Measurements from ENCODE around the gene SCUBE2.

SCUBE2 gene

GRCh38 chr11:9089061-9089460 lies 2.3 kb downstream of the SCUBE2 start:
- POLR2A ChIA-PET: no interaction called here
- TF ChIP-seq ZNF24 (tag by site-specific recombination; IDR thresholded peaks at IDR 0.05) (no peak), ZNF184 (tag by site-specific recombination; IDR thresholded peaks at IDR 0.05) (no peak), ZNF670 (tag by site-specific recombination; IDR thresholded peaks at IDR 0.05; ENCODE audit: low read depth) (no peak), ZNF341 (tag by site-specific recombination; IDR thresholded peaks at IDR 0.05; ENCODE audit: low read depth) (no peak), ZNF155 (tag by site-specific recombination; IDR thresholded peaks at IDR 0.05) (no peak), TSHZ1 (tag by site-specific recombination; IDR thresholded peaks at IDR 0.05; ENCODE audit: borderline replicate concordance) (no peak), GLIS1 (tag by site-specific recombination; IDR thresholded peaks at IDR 0.05) (no peak), GLI2 (tag by site-specific recombination; IDR thresholded peaks at IDR 0.05; ENCODE audit: borderline replicate concordance, low read depth) (no peak), ZNF600 (tag by site-specific recombination; IDR thresholded peaks at IDR 0.05) (no peak), ZNF16 (tag by site-specific recombination; IDR thresholded peaks at IDR 0.05; ENCODE audit: low read depth) (no peak), BCL11A (tag by site-specific recombination; IDR thresholded peaks at IDR 0.05; ENCODE audit: low read depth) (no peak), FEZF1 (tag by site-specific recombination; IDR thresholded peaks at IDR 0.05) (no peak), ZNF473 (tag by site-specific recombination; IDR thresholded peaks at IDR 0.05) (no peak), ZNF2 (tag by site-specific recombination; IDR thresholded peaks at IDR 0.05) (no peak), KLF1 (tag by site-specific recombination; IDR thresholded peaks at IDR 0.05) (no peak)
- TF ChIP-seq, protein P1, sequence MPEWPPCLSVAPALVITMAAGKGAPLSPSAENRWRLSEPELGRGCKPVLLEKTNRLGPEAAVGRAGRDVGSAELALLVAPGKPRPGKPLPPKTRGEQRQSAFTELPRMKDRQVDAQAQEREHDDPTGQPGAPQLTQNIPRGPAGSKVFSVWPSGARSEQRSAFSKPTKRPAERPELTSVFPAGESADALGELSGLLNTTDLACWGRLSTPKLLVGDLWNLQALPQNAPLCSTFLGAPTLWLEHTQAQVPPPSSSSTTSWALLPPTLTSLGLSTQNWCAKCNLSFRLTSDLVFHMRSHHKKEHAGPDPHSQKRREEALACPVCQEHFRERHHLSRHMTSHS (tag by site-specific recombination; IDR thresholded peaks at IDR 0.05): no peak
- TF ChIP-seq, protein P2, sequence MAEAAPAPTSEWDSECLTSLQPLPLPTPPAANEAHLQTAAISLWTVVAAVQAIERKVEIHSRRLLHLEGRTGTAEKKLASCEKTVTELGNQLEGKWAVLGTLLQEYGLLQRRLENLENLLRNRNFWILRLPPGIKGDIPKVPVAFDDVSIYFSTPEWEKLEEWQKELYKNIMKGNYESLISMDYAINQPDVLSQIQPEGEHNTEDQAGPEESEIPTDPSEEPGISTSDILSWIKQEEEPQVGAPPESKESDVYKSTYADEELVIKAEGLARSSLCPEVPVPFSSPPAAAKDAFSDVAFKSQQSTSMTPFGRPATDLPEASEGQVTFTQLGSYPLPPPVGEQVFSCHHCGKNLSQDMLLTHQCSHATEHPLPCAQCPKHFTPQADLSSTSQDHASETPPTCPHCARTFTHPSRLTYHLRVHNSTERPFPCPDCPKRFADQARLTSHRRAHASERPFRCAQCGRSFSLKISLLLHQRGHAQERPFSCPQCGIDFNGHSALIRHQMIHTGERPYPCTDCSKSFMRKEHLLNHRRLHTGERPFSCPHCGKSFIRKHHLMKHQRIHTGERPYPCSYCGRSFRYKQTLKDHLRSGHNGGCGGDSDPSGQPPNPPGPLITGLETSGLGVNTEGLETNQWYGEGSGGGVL (tag by site-specific recombination; IDR thresholded peaks at IDR 0.05): no peak
- CTCF ChIA-PET: interaction anchor here (1.2 to 2.1 kb wide), 2 partner anchors 18 to 49 kb away, joined by 4 to 6 read pairs; no protein-coding TSS in a partner anchor
- H3K9me3 ChIP-seq (ENCODE audit: control insufficient read depth, insufficient read depth, low read depth, low read length): no peaks in the 10 kb centered on the region
- no peaks in the 10 kb centered on the region for H3K4me1 ChIP-seq (ENCODE audit: control insufficient read depth, insufficient read depth, low read length)
- no peaks in the 10 kb centered on the region for H3K36me3 ChIP-seq (ENCODE audit: control insufficient read depth in 2 of 2, insufficient read depth in 1 of 2, low read length in 2 of 2)
- no peak overlapping the region for H3K27ac ChIP-seq (ENCODE audit: extremely low read depth, low read depth, low read length)
- H3K4me3 ChIP-seq (ENCODE audit: low read depth, low read length): no peak overlapping the region

GRCh38 chr11:9082575-9082974 lies 8.8 kb downstream of the SCUBE2 start:
- ChIA-PET POLR2A (no interaction called here), CTCF (interaction anchor here (0.6 to 2.3 kb wide), 2 partner anchors 8 to 13 kb away, joined by 5 to 8 read pairs; no protein-coding TSS in a partner anchor)

More at GRCh38 chr11:9082575-9082974, 8.8 kb downstream of the SCUBE2 start:
- Histone ChIP-seq H3K9me3 (ENCODE audit: control insufficient read depth, insufficient read depth, low read depth, low read length) (no peaks in the 10 kb centered on the region), H3K4me1 (ENCODE audit: control insufficient read depth, insufficient read depth, low read length) (no peaks in the 10 kb centered on the region), H3K36me3 (ENCODE audit: control insufficient read depth in 2 of 2, insufficient read depth in 1 of 2, low read length in 2 of 2) (no peaks in the 10 kb centered on the region), H3K4me3 (ENCODE audit: low read depth, low read length) (no peak overlapping the region), H3K27ac (ENCODE audit: extremely low read depth, low read depth, low read length) (no peak overlapping the region)
- TF ChIP-seq ZNF626 (tag by site-specific recombination; IDR thresholded peaks at IDR 0.05): no peak
